HG03108 (cell line): ENCODE measurements around the gene MRGPRE.

Experiments used
- ATAC-seq: cut with Tn5 transposase; IDR thresholded peaks from one replicate; pipeline ENCODE4 v1.9.1; 2021; ENCODE audit warnings: moderate library complexity; ENCODE audit not compliant: unreplicated experiment

The MRGPRE gene

DNA sequence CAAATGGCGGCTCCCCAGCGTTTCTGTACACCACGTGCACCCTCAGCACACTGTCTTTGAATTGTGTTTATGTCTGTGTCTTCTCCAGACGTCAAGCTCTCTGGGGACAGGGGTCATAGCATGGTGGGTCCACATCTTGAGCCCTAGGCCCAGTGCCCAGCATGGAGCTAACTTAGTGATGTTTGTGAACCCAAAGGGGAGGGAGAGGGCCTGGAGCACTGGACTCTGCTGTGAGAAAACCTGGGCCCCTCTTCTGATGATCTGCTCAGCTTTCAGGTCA is 17.9 kb downstream of the MRGPRE start:
- ATAC-seq = no peak

DNA sequence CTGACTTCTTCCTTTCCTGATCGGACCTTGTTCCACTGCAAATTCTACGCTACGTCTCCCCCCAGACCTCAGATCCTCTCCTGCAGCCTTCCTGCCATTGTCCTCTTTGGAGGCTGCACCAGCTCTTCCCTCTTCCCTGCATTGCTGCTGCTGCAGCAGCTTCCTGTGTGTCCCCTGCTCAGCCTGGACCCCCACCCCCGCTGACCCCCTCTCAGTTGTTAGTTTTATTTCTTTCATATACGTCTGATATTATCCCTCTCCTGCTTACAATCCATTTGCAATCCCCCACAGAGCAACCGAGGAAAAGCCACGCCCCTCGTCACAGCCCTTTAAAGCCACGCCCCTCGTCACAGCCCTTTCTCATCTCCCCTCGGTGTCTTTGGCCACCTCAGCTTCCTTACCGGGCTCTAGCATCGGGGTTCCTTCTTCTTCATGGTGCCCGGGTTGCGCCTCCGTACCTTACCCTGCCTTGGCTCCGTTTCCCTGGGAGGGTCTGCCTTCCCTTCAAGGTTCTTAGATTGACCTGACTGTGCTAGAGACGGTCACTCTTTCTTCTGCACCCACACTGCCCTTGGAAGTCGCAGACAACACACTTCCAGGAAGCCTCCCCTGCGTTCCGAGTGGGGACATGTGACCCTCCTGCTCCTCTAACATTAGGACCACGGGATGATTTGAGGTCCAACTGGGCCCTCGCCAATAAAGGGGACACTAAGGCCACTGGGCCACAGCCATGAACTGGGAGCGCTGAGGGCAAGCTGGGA is 18.4 kb downstream of the MRGPRE start:
- no peak for ATAC-seq

DNA sequence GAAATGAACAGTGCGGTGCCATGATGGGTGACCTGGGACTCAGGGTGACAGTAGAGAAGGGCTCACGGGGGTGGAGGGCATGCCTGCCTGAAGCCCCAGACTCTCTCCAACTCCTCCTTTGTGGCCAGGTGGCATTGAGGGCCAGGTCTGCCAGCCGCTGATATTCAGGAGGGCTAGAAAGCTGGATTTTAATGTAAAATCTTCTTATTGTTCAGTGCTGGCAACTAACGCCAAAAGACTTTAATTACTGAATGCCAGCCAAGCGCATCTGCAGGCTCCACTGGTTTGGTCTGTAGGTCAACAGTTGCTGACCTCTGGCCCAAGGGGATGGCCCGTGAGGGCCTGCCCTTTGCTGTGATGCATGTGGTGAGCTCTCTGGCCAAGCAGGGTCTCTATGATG is 23.9 kb downstream of the MRGPRE start:
- ATAC-seq = no peak

DNA sequence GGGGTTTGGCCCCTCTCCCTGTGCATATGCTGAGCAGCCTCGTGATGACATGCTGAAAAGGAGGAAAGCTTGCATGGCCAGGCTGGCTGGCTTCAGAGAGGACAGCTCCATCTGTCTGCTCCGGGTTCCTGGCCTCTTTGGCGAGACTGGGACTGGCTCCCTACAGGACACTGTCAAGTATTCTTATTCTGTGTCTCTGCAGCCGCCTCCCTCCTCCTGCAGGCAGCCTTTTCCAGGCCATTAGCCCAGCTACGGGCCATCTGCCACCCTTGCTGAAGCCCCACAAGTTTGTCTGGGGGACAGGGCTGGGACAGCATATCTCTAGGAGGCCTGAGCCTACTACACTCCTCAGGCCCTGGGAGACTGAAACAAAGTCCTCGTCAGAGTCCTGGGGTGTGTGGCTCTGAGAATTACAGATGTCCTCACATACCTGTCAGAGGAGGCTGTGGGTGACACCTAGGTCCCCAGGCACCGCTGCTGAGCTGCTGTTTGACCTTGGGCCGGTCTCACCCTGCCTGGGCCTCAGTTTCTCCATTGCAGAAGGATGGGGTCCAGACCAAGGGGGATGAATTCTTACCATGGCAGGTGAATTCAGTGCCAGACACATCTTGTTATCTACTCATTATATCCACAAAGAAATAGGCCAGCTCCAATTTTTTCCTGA is 24.6 kb downstream of the MRGPRE start:
- no peak for ATAC-seq

DNA sequence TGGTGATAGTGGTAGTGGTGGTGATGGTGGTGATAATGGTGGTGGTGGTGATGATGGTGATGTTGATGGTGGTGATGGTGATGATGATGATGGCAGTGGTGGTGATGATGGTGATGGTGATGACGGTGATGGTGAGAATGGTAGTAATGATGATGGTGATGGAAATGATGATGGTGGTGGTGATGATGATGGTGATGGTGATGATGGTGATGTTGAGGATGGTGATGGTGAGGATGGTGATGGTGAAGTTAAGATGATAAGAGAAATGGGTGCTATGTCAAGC is 25.4 kb downstream of the MRGPRE start:
- no peak for ATAC-seq

DNA sequence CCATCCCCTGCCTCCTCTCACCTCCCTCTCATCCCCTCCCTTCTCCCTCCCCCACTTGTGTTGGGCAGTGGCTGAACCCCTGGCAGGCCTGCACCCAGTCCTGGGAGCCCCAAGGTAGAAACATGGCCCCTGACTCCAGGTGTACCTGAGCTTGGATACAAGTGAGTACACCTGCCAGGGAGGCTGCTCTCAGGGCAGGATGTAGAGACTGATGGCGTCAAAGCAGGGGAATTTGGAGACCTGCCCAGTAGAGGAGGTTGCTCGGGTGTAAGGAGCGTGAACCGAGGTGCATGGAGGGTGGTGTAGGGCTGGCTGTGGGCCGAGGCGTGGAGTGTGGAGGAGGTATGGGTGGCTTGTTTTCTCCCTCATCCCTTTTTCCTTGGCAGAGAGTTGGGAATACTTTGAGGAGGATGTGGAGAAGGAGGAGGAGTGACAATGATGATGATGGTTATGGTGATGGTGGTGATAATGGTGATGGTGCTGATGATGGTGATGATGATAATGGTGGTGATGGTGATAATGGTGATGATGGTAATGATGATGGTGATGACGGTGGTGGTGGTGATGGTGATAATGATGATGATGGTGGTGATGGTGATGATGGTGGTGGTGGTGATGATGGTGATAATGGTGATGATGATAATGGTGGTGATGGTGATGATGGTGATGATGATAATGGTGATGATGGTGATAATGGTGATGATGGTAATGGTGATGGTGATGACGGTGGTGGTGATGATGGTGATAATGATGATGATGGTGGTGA is 25.9 kb downstream of the MRGPRE start:
- ATAC-seq = no peak

DNA sequence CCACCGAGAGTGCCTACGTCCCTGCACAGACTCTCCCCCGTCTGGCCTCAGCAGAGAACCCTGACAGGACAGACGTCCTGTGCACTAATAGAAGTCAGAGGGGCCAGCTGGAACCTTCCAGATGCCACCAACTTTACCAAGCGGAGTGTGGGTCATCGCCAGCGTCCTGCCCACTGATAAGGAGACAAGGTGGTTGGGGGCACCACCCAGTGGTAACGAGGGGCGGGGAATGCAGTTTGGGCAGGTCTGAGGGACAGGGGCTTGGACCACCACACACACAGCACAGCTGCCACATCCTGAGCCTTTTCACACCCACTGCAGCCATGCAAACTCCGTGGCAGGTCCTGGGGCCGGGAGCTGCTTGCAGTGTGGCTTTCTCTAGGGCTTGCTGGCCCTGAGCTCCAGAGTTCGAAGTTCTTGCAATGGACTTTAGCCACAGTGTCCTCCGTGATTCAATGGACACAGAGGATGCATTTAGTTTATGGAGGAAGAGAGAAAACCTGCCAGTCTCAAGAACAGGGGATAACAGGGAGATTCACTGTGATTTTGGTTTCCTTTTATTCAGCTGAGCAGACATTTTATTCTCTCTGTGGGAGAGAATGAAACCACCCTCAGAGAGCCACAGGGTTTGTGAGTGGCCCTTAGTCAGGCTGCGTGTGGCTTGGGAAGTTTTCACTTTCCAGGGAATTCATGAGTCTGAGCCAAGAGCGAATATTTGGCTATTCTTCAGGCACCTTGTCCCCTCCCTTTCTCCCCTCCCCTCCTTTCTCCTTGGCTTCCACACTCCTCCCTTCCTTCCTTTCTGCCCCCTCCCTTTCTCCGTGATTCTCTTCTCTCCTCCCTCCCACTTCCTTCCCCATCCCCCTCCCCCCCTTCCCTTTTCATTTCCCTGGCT is 26.7 kb downstream of the MRGPRE start:
- no peak for ATAC-seq

DNA sequence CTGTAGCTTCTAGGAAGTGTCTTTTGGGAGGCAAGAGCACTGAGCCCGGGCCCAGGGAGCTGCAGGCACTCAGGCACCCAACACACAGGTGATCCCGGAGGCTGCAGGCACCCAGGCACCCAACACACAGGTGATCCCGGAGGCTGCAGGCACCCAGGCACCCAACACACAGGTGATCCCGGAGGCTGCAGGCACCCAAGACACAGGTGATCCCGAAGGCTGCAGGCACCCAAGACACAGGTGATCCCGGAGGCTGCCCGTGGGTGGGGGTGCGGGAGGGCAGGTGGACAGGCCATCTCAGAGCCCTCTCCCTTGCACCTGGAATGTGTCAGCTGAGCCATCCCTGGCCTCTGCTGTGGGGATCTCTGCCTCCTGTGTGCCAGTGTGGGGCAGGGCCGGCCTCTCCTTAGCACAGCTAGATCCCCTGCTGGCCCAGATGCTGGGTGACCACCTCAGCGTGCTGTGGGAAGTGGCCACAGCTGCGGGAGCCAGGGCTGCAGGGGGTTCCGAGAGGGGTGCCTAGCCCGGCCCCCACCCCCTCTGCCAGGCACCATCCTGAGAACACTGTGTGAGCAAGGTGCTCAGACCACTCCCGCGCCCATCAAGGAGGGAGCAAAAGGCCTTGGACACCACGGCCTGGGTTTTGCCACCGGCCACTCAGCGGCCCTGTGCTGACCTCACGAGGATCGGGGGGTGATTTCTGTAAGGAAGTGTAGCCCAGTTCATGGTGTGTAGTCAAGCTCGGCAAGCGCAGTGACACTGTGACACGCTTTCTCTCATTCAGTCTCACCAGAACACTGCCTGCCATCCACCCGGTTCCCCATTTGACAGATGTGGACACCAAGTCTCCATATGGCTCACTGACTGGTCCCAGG is 27.8 kb downstream of the MRGPRE start:
- ATAC-seq = no peak

DNA sequence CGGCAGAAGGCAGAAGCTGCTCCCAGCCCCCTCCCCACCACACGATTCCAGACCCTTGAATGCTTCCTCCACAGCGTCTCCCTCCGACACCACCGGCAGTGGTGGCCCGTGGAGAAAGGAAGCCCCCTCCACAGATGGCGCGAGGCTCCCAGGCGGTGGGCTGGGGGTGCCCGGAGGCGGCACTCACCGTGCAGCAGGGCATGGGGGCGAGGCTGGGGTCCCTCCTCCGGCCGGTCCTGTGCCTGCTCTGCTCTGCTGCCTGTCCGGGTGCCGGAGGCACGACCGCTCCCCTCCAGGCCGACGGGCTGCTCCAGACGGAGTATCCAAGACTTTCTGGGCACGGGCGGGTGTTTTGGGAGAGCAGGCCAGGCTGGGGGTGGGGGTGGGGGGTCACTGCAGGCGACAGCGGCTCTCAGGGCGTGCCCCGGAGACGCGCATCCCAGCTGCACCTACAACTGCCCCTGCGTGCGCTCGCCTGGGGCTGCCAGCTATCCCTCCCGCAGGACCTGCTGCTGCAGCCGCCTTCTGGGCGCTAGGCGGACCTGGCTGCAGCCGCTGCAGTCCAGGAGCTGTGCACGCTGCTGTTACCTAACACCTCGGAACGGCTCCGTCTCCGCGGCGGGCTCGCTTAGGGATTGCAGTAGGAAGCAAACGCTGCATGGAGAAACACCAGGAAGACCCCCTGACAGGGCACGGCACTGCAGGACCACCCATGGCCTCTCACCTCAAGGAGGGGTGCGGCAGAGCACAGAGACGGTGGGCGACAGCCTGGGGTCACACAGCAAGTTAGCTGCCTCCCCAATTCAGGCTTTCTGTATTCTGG is 28.8 kb downstream of the MRGPRE start:
- no peak for ATAC-seq

DNA sequence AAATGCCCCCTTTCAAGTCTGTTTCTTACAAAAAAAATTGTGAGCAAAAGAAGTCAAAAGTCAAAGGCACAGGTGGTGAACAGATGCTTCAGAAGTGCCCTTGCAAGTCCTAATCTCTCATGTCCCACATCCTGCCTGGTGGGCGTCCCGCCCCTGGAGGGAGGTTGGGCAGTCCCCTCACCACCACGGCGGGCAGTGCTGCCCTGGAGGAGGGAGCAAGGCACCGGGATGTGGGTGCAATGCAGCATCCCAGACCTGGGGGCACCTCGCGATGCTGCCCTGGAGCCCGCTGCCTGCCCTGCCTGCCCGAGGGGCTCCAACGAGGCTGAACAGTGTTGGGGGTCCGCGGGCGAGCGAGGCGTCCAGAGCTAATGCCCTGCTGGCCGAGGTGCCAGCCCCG is 29.5 kb downstream of the MRGPRE start:
- no peak for ATAC-seq

DNA sequence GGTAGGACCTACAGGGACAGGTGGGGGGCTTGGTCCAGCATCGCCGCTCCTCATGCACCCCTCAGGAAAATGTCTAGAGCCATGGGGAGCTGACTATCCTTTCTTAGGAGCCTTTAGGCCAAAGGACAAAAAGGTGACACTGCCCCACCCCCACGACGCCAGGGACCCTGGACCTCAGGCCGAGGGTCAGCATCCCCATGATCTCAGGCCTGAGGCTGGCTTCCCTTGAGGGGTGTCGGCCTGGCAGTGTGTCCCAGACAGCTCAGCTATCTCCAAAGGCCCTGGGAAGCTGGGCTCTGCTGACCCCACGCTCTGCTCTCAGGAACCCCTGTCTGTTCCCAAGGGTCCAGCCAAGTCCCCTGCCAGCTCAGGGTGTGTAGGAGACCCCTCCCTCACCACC is 29.9 kb downstream of the MRGPRE start:
- ATAC-seq = no peak

DNA sequence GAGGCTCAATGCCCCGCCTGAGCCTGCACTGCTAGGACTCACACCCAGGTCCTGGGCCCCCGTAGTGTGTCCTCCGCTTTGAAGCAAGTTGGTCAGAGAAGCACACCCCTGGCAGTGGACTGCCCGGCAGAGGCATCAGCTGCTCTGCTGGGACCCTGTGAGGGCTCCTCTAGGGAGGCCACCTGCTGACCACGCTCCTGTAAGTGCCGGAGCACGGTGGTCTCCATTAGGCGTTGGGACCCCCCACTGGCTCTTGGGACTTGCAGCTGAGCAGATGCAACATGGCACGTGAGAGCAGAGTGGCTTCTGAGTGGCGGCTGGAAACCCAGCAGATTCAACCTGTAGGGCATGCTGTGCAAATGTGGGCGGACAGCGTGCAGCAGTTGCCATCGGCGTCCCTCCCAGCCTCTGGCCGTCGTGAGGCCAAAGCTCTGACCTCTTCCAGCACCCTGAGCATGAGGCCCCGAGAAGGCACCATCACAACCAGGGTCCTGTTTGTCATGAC is 30.5 kb downstream of the MRGPRE start:
- no peak for ATAC-seq

DNA sequence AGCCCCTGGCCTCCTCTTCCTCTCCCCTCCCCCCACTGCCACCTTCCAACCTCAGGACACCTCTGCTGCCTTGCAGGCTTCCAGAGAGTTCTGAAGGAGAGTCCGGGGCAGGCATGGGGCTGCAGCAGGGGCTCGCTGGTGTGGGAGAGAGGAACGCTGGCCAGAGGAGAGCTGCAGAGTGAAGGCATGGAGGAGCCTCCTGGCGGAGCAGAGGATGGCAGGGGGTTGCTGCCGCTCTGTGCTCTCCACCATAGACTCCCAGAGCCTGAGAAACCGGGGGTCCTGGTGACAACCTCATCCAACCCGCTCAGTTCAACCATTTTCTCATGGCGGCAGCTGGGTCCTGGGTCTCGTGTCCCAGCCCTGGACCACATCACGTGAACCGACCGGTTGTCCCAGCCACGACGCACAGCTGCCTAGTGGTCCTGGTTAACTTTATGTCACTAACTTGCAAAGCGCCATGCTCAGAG is 31.1 kb downstream of the MRGPRE start:
- ATAC-seq = no peak

DNA sequence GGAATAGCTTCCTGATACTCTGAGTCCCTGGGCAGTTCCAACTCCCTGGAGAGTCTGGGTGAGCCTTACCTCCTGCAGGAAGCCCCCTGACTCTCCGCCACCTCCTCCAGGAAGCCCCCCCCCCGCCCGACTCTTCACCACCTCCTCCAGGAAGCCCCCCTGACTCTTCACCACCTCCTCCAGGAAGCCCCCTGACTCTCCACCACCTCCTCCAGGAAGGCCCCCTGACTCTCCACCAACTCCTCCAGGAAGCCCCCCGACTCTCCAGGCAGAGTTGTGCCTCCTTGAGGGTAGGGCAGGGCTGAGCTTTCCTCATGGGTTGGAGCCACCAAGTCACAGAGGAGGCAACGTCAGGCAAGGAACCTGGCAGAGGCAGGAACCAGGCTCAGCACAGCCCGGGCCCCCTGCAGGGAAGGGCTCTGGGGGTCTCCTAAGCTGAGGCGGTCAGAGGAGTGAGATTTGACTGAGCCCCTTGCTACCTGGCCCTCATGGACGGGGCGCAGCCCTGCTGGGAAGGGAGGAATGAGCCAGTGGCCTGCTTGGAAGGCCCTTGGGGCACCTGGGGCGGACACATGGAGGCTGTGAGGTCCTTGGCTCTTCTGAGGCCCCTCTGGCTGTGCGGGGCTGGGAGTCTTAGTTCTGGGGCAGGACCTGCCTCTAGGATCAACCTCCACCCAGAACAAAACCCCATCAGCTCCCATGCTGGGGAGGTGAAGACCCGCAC is 31.7 kb downstream of the MRGPRE start:
- ATAC-seq = no peak

DNA sequence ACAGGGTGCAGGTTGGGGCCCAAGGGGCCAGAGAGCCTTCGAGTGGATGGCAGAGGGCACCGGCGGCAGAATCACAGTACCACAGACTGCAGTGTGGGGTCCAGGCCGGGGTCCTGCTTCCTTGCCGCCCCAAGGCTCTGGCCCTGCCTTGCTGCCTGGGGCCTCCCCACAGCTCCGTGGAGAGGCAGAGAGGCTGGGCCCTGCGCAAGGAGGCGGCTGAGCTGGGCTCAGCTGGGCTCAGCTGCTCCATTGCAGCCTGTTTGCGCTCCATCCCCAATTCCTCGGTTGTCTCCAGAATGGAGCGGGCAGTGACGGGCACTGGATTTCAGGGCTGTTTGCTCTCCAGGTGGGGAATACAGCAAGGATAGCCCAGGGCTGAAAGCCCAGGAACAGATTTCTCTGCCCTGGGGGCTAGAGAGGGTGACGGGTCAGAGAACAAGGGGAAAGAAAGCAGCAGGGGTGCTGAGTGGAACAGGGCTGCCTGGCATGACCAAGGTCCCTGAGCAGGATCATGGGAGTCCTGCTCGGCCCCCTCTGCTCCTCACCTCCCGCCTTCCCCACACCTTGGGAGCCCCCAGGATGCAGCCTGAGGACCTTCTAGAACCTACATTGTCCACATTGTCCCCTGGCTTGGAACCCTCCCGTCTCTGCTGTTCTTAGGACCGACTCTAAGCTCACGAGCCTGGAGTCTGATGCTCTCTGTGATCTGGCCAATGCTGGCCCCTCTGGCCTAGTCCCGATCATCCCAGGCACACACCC is 32.5 kb downstream of the MRGPRE start:
- ATAC-seq = no peak

DNA sequence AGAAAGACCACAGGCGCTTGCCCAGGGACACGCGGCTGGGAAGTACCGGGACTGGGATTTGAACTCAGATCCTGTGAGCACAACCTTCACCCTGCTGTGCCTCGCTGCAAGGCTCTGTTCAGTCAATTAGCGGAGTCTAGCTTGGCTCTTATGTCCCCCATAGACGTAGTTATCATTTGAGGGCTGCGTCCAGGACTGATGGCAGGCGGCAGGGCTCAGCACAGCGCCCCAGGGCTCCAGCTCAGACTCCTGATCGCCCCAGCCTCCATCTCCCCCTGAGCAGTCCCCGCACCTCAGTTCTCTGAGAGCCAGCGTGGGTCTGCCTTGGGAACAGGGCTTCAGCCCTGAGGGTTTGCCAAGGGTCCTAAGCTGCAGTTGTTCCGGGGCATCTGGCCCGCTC is 33.4 kb downstream of the MRGPRE start:
- no peak for ATAC-seq

DNA sequence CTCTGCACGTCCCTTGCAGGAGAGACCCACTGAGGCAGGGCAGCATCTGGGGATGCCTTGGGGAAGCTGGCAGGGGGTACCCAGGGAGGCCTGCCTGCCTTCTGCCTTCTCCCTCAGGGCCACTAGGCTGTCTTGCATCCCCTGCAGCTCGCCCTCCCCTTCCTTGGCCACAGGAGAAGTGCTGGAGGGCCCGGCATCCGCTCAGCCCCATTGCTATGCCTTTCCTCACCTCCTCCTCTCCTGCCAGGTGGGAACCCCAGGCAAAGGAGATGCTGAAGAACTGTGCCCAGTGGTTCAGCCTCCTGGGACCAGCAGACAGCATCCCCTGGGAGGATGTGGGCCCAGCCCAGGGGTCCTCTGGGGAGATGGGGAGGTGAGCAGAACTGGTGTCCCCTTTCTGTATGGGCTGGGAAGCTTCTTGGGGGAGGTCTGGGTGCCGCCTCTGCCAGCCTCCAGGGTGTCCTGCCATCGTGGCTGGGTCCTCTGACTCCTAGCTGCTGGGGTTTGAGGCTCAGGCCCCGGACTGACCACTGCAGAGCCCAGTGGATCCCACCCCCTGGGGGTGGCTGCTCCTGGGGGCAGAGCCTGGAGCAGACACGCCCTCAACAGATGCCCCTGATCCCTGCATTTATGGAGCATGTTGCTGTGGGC is 34.2 kb downstream of the MRGPRE start:
- ATAC-seq = no peak
